HG03354 (cell line): Measurements from ENCODE around the gene SLC2A3.
"Not testable (repeated sequence)": the region's sequence is repeated elsewhere in the genome, so short reads cannot be mapped to it uniquely, and the experiment has no call there.

Experiments
- ATAC-seq: cut with Tn5 transposase; IDR thresholded peaks from one replicate; pipeline ENCODE4 v1.9.1; 2021; ENCODE audit warnings: mild to moderate bottlenecking; ENCODE audit not compliant: unreplicated experiment, poor library complexity, severe bottlenecking

Gene SLC2A3

DNA sequence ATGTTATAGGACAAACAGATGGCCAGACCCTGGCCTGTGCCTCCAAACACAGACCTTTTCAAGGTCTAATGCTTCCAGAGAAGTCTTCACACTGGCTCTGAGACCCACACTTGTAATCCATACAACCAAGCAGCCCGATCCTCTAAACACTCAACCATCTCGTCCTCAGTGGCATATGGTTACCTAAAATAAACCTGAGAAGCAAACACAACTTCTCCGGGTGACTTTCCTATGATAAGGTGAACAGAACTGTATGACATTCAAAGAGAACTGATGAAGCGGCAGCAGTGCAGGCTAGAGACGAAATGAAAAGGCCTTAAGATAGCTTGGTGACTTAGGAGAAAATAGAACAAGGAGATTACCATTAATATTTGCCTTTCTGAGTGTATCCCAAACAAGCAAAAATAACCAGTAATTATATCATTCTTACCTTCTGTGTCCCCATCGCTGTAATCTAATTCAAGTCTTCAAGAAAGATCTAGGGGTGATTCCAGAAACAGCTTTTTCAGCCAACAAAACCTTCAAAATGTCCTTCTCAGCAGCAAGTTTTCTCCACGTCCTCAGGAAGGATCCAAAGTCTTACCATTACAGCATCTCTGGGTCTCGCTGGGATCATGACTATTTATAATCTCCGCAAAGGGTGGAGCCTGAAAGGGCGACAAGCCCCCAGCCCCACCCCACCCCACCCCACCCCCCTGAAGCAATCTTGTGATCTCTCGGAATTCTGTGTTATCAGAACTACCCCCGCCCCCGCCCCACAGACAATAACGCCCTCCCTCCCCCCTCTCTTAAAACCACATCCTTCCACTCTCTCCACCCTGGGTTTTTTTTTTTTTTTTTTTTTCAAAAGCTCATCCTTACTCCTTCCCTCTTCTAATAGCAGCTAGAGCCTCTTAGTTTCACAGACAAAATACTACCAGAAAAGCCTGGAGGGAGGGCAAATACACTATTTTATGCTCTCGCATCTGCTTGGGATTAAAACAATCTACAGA lies at the start of gene SLC2A3:
SLC2A3 (minus strand) TSS at position 598 of the 992 bp plus-strand sequence; CDS start at position 445, 153 bp downstream.
- peak; percentile 42 for ATAC-seq

DNA sequence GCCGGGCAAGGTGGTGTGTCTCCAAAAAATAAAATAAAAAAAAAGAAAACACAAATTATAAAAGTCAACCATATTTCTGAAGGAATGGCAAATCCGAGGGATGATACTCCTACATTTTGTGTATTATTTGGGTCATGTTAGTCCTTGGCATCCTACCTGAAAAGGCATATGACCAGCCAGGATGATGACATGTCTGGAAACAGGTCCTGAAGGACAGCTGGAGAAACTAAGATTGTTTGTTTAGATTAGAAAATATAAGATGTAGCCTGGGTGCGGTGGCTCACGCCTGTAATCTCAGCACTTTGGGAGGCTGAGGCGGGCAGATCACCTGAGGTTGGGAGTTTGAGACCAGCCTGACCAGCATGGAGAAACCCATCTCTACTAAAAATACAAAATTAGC lies 48.9 kb upstream of the SLC2A3 start:
- ATAC-seq = no peak

DNA sequence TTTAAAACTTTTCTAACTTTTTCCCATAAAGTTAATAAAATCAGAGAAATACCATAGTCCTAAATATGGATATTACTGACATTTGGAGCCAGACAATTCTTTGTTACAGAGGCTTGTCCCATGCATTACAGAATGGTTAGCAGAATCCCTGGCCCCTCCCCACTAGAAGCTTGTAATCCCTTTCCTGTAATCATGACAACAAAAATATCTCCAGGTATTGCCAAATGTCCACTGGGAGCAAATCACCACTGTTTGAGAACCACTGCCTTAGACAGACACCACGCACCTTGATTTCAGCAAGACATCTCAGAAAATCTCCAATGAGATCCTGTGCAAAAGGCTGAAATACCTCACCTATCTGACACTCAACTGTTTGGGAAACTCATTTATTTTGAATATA lies 47.5 kb upstream of the SLC2A3 start:
- ATAC-seq = not testable (repeated sequence)

DNA sequence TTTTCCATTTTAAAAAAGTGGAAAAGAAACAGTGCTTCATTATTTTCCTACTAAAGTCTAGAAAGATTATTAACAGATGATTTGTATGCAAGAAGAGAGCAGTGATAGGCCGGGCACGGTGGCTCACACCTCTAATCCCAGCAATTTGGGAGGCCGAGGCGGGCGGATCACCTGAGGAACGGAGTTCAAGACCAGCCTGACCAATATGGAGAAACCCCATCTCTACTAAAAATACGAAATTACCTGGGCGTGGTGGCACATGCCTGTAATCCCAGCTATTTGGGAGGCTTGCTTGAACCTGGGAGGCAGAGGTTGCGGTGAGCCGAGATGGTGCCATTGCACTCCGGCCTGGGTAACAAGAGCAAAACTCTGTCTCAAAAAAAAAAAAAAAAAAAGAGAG lies 47.0 kb upstream of the SLC2A3 start:
- not testable (repeated sequence) for ATAC-seq

GRCh38 chr12:7982332-7982735 lies 46.3 kb upstream of the SLC2A3 start:
- not testable (repeated sequence) for ATAC-seq

DNA sequence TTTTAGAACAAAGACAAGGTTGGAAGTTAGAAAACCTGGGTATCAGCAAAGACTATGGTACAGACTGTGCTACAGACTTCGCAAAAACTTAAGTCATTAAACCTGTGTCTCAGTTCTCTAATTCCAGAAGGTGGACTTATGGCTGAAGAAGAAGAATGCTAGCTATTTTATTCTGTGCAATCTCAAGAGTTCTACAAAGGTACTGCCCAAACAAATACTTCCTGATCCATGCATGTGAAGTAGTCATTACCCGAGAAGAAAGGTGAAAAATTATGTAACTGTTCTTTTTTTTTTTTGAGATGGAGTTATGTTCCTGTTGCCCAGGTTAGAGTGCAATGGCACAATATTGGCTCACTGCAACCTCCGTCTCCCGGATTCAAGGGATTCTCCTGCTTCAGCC lies 45.5 kb upstream of the SLC2A3 start:
- ATAC-seq = no peak

- ATAC-seq = peak; percentile 85
Observed at GRCh38 chr12:7977351-7978124, 41.6 kb upstream of the SLC2A3 start.

DNA sequence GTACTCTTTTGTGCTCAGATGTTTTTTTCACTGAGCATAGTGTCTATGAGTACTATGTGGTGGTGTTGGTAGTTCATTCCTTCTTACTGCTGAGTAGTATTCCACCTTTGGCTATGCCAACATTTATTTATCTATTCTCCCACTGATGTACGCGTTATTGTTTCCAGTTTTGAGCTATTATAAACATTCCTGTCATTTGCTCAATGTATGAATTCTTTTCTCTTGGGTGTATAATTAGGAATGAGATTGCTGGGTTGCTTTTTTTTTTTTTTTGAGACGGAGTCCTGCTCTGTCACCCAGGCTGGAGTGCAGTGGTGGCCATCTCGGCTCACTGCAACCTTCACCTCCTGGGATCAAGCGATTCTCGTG lies 37.5 kb upstream of the SLC2A3 start:
- no peak for ATAC-seq

GRCh38 chr12:7972734-7973456 lies 36.9 kb upstream of the SLC2A3 start:
- ATAC-seq = no peak

GRCh38 chr12:7972269-7972668 lies 36.3 kb upstream of the SLC2A3 start:
- not testable (repeated sequence) for ATAC-seq

- ATAC-seq = not testable (repeated sequence)
Observed at GRCh38 chr12:7971765-7972164, 35.8 kb upstream of the SLC2A3 start.

GRCh38 chr12:7970475-7971252 lies 34.7 kb upstream of the SLC2A3 start:
- ATAC-seq = peak; percentile 88

DNA sequence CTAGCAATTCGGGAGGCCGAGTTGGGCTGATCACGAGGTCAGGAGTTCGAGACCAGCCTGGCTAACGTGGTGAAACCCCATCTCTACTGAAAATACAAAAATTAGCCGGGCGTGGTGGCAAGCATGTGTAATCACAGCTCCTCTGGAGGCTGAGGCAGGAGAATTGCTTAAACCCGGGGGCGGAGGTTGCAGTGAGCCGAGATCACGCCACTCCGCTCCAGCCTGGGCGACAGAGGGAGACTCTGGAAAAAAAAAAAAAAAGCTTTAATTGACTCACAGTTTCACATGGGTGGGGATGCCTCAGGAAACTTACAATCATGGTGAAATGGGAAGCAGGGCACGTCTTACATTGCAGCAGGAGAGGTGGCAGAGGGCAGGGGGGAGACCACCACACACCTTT lies 30.6 kb upstream of the SLC2A3 start:
- no peak for ATAC-seq

- ATAC-seq = not testable (repeated sequence)
Observed at GRCh38 chr12:7964669-7965068, 28.7 kb upstream of the SLC2A3 start.

DNA sequence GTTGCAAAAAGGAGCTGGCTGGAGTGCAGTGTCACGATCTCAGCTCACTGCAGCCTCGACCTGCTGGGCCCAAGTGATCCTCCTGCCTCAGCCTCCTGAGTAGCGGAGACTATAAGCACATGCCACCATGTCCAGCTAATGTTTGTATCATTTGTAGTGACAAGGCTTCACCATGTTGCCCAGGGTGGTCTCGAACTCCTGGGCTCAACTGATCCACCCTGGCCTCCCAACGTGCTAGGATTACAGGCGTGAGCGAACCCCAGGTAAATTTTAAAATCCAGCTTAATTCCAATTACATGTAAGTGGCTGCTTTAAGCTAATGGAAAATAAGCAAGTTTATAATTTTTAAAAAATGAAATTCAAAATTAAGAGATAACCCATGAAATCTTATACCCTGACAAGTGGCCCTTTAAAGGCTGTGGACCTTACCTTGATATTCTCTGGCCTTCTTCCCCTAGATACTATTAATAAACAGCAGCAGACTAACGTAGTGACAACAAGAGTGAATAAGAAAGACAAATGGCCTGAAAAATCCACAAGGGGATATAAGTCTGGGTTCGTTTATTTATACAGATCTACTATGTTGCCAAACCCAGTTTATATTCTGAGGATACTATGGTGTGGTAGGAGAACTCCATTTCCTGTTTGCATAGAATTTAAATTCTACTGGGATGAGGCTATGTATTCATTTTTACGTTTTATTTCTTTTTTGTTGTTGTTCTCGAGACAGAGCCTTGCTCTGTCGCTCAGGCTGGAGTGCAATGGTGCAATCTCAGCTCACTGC lies 25.6 kb upstream of the SLC2A3 start:
- ATAC-seq = no peak

- ATAC-seq = peak; percentile 50
Observed at GRCh38 chr12:7959701-7960121, 23.7 kb upstream of the SLC2A3 start.

GRCh38 chr12:7959278-7959677 lies 23.3 kb upstream of the SLC2A3 start:
- ATAC-seq = no peak

GRCh38 chr12:7954877-7955276 lies 18.9 kb upstream of the SLC2A3 start:
- not testable (repeated sequence) for ATAC-seq
